ENCODE data around the gene OSM.

The OSM gene

GRCh38 chr22:30297991-30298701, 31.5 kb upstream of the OSM start:
- DNase-seq (ENCODE audit: low read depth in 2 of 2), result no peak

GRCh38 chr22:30297276-30297990, 30.8 kb upstream of the OSM start:
- no peak for DNase-seq (ENCODE audit: low read depth in 2 of 2)

GRCh38 chr22:30296833-30297232, 30.2 kb upstream of the OSM start:
- no peak for DNase-seq (ENCODE audit: low read depth in 2 of 2)

GRCh38 chr22:30296324-30296723, 29.7 kb upstream of the OSM start:
- no peak for DNase-seq (ENCODE audit: low read depth in 2 of 2)

GRCh38 chr22:30295576-30295975, 28.9 kb upstream of the OSM start:
- DNase-seq (ENCODE audit: low read depth in 2 of 2), result no peak

- DNase-seq (ENCODE audit: low read depth in 2 of 2), result no peak
These were observed 28.2 kb upstream of the OSM start for GRCh38 chr22:30294830-30295229.

GRCh38 chr22:30294066-30294465, 27.4 kb upstream of the OSM start:
- DNase-seq (ENCODE audit: low read depth in 2 of 2), result no peak

GRCh38 chr22:30293026-30293425, 26.4 kb upstream of the OSM start:
- DNase-seq (ENCODE audit: low read depth in 2 of 2), result no peak

- no peak for DNase-seq (ENCODE audit: low read depth in 2 of 2)
These were observed 25.7 kb upstream of the OSM start for GRCh38 chr22:30292069-30292970.

- DNase-seq (ENCODE audit: low read depth in 2 of 2), result no peak
These were observed 24.6 kb upstream of the OSM start for GRCh38 chr22:30291058-30291892.

- no peak for DNase-seq (ENCODE audit: low read depth in 2 of 2)
These were observed 23.8 kb upstream of the OSM start for GRCh38 chr22:30290342-30291057.

- DNase-seq (ENCODE audit: low read depth in 2 of 2), result no peak
These were observed 23.3 kb upstream of the OSM start for GRCh38 chr22:30289980-30290313.

GRCh38 chr22:30289141-30289979, 22.7 kb upstream of the OSM start, which contains the start of gene CASTOR1:
Gene CASTOR1 (minus strand): TSS chr22:30289505. CDS start chr22:30289497, 8 bp downstream.
- DNase-seq (ENCODE audit: low read depth in 2 of 2), result peak; percentile 65 to 83

- no peak for DNase-seq (ENCODE audit: low read depth in 2 of 2)
These were observed 21.9 kb upstream of the OSM start for GRCh38 chr22:30288419-30289140.

- DNase-seq (ENCODE audit: low read depth in 2 of 2), result peak; percentile 74 to 87
These were observed 21.2 kb upstream of the OSM start for GRCh38 chr22:30287648-30288418.

GRCh38 chr22:30286813-30287647, 20.4 kb upstream of the OSM start:
- DNase-seq (ENCODE audit: low read depth in 2 of 2), result peak; percentile 75 to 88

- no peak for DNase-seq (ENCODE audit: low read depth in 2 of 2)
These were observed 19.7 kb upstream of the OSM start for GRCh38 chr22:30286331-30286730.

GRCh38 chr22:30285846-30286200, 19.2 kb upstream of the OSM start:
- no peak for DNase-seq (ENCODE audit: low read depth in 2 of 2)

Data from stimulated activated CD4-positive, alpha-beta T cell treated with anti-CD3 and anti-CD28 coated beads, Interleukin-1b, Interleukin-23, amount 100 ng/mL, for 1 hour (primary cell).